HG03280 (cell line): ENCODE measurements around the gene SUGCT.

Source experiments
- ATAC-seq: cut with Tn5 transposase; IDR thresholded peaks from one replicate; pipeline ENCODE4 v1.9.1; 2021; ENCODE audit warnings: mild to moderate bottlenecking, moderate library complexity; ENCODE audit not compliant: unreplicated experiment

The SUGCT gene

GRCh38 chr7:40840990-40841389, 706.2 kb downstream of the SUGCT start:
- no peak for ATAC-seq

GRCh38 chr7:40842641-40843040, 707.8 kb downstream of the SUGCT start:
- ATAC-seq = no peak

- ATAC-seq = no peak
These were observed 708.7 kb downstream of the SUGCT start for GRCh38 chr7:40843338-40843985.

- ATAC-seq = no peak
These were observed 711.1 kb downstream of the SUGCT start for GRCh38 chr7:40845943-40846342.

GRCh38 chr7:40847921-40848320, 713.1 kb downstream of the SUGCT start:
- ATAC-seq = no peak

GRCh38 chr7:40848541-40849221, 713.9 kb downstream of the SUGCT start:
- no peak for ATAC-seq

- ATAC-seq = no peak
These were observed 715.2 kb downstream of the SUGCT start for GRCh38 chr7:40850017-40850416.

- no peak for ATAC-seq
These were observed 716.2 kb downstream of the SUGCT start for GRCh38 chr7:40851001-40851400.

GRCh38 chr7:40859076-40859475, 724.3 kb downstream of the SUGCT start:
- no peak for ATAC-seq

GRCh38 chr7:40859965-40860543, 725.2 kb downstream of the SUGCT start:
- no peak for ATAC-seq

GRCh38 chr7:40865441-40866233, 730.8 kb downstream of the SUGCT start:
- ATAC-seq = no peak

- no peak for ATAC-seq
These were observed 731.8 kb downstream of the SUGCT start for GRCh38 chr7:40866601-40867000.

GRCh38 chr7:40870108-40870507, 735.3 kb downstream of the SUGCT start:
- no peak for ATAC-seq

- ATAC-seq = no peak
These were observed 738.4 kb downstream of the SUGCT start for GRCh38 chr7:40873248-40873647.

GRCh38 chr7:40874756-40875155, 740.0 kb downstream of the SUGCT start:
- no peak for ATAC-seq

GRCh38 chr7:40876601-40877000, 741.8 kb downstream of the SUGCT start:
- ATAC-seq = no peak

- no peak for ATAC-seq
These were observed 745.2 kb downstream of the SUGCT start for GRCh38 chr7:40879941-40880543.

GRCh38 chr7:40880581-40880980, 745.8 kb downstream of the SUGCT start:
- ATAC-seq = no peak

GRCh38 chr7:40881405-40881926, 746.7 kb downstream of the SUGCT start:
- no peak for ATAC-seq

- no peak for ATAC-seq
These were observed 747.4 kb downstream of the SUGCT start for GRCh38 chr7:40882071-40882658.

GRCh38 chr7:40883826-40884225, 749.0 kb downstream of the SUGCT start:
- no peak for ATAC-seq
